GM19372 (cell line): Measurements from ENCODE around the gene SCAPER.

Experiments used
- ATAC-seq: cut with Tn5 transposase; IDR thresholded peaks from one replicate; pipeline ENCODE4 v1.9.1; 2021; ENCODE audit warnings: mild to moderate bottlenecking, low read depth, moderate library complexity; ENCODE audit not compliant: unreplicated experiment

The SCAPER gene

DNA sequence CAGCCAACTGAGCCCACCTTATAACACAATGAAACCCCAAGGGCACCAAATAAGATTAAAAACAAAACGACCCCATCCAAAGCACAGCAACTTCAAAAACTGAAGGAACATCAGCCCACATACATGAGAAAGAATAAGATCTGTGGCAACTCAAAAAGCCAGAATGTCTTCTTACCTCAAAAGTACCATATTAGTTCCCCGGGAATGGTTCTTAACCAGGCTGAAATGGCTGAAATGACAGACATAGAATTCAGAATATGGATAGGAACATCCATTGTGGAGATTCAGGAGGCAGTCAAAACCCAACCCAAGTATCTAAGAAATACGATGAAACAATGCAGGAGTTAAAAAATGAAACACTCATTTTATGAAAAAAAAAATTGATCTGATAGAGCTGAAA is 222.3 kb downstream of the SCAPER start:
- no peak for ATAC-seq

DNA sequence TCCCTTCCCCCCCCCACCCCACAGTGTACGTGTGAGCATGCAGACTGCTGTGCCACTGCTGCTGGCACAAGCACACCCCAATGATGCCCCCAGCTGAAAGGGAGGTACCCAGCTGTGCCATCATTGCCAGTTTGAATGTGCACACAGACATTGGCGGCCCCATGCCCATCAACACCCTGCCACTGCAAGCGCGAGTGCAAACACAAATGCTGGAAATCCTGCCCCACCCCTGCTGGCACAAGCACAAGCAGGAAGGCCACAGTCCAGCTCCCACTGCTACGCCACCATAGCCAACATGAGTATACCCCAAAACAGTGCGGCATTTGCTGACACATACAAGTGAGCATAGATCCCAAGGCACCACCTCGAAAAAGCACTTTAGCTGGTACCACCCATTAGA is 222.9 kb downstream of the SCAPER start:
- ATAC-seq = no peak

DNA sequence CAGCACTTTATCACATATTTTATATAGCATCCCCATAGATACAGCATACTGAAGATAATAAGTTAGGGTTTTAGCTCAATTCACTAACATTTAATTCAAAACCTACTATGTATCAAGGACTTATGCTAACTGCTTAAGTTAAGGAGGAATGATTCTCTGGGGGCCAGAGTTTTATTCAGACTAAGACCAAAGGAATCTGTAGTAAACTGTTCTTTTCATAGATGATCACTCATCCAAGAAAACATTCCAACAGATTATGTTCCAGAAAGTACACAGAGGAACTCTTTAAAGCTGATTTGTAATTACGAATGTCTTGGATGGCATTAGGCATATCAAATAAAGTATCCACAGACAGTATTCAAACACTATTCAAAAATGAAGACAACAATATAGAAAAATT is 226.4 kb downstream of the SCAPER start:
- ATAC-seq = no peak

DNA sequence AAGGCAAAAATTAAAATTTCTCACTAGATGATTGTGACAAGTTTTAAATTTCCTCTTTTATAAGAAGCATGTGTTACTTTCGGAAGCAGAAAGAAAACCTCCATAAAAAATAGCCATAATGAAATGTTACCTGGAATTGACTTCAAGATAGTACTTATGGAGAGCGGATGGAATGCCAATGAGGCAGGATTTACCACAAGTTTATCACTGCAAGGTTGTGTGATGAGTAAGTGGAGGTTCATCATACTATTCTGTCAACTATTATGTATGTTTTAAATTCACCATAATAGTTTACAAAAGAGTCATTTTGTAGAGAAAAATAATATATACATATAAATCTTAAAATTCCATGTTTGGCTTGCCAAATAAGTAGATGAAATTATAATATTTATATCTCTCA is 230.3 kb downstream of the SCAPER start:
- no peak for ATAC-seq

DNA sequence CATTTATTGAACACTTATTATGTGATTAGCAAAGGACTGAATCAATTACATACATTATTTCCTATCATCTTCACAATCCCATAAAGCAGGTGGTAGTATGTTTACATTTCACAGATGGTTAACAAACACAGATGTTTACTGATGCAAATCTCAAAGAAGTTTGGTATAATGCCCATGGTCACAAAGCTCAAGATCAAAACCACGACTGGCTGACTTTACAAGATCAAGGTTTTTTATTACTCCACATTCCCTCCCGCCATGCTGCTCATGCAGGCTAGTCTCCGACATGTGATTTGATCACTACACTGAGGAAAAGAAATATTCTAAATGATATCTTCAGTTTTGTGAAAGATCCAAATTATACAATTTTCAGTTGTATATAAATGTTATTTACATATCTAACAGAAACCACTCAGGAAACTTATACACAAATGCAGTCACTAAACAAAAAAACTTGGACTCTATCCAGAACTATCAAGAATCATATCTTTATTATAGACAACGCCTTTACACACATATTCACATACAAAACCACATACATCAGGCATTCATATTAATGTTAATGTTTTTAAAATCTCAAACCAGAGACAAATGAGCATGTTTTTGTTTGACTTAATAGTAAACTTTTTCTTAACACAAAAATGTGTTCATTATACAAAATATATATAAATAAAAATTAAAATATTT is 235.5 kb downstream of the SCAPER start:
- ATAC-seq = no peak

DNA sequence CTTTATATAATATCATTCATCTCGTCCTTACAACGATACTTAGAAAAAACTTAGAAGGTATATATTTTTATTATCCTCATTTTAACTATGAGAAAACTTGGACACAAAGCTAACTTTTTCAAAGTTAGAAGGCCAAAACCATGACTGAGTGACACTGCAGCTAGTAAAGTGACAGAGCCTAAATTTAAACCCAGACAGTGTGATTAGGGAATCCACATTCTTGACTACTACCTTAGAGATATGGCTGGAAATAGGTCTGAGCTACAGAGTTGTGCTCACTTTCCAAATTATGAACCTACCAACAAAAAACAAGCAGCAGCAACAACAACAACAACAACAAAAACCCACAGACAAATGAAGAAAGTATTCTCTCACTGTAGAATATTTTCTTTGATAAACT is 236.2 kb downstream of the SCAPER start:
- no peak for ATAC-seq

DNA sequence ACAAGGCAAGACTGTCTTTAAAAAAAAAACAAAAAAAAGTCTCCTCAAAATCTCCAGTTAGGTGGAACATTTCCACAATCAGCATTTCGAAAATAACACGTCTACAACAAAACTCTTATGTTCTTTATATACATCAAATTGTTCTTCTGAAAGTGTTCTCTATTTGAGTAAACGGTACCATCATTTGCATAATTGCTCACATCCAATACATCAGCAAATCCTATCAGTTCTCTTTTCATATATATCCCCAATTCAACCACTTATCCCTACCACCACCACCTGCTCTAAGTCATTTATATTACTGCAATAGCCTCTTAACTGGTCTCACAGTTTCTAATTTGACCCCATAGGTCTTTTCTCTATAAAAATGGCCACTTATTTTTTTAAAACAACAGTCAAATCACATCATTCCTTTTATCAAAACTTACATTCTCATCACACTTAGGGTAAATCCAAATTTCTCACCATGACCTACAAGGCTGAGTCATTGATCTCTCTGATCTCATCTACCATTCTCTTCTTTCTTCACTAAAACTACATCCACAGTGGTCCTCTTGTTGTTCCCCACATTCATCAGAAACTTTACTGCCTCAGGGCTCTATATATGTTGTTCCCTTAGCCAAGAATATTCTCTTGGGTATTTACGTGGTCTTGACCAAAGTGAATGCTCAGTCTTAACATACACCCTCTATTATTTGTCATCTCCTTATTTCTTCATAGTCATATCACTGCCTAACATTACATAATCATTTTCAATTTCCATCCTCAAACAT is 237.0 kb downstream of the SCAPER start:
- no peak for ATAC-seq

DNA sequence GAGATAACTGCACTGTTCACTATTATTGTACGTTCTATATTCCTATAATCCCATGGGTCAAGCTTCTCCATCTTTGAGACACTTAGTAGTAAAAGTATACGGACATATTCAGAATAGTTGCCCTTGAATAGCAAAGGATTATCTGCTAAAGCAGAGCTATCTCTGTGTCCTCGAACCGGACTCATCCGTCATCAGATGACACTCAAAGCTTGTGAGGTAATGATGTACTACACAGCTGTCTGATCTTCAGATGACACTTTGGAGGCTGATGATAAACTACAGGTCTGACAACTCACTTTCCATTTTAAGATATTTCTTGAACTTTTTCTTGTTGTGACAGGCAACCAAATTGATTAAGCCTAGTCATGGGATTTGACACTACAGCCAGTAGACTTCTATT is 240.2 kb downstream of the SCAPER start:
- ATAC-seq = no peak

DNA sequence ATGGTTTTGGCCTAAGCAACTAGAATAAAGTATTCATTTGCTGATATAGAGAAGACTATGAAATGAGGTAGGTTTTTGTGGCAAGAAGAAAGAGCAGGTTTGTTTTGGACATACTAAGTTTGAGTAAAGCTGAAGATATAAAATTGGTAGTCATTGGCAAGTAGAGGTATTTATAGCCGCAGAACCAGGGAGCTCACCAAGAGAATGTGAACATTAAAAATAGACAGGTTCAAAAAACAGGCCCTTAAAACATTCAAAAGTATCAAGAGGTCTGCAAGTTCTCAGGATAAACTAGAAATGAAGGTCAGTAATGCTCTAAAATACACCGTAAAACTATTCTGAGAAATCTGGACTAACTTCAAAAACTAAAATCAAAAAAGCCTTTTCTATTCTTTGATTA is 240.7 kb downstream of the SCAPER start:
- ATAC-seq = no peak

DNA sequence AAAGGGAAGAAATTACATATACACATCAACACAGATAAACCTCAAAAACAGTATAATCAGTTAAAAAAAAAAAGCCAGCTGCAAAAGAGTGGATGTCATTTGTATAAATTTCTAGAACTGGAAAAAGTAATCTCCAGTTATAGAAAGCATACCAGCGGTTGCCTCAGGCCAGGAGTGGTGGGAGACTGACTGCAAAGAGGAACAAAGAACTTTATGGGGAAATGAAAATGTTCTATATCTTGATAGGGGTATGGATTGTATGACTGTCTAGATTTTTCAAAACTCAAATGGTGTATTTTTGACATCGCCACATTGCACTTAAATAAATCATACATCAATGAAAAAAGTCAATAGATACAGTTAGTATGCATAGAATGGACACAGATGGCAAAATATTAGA is 241.6 kb downstream of the SCAPER start:
- no peak for ATAC-seq

DNA sequence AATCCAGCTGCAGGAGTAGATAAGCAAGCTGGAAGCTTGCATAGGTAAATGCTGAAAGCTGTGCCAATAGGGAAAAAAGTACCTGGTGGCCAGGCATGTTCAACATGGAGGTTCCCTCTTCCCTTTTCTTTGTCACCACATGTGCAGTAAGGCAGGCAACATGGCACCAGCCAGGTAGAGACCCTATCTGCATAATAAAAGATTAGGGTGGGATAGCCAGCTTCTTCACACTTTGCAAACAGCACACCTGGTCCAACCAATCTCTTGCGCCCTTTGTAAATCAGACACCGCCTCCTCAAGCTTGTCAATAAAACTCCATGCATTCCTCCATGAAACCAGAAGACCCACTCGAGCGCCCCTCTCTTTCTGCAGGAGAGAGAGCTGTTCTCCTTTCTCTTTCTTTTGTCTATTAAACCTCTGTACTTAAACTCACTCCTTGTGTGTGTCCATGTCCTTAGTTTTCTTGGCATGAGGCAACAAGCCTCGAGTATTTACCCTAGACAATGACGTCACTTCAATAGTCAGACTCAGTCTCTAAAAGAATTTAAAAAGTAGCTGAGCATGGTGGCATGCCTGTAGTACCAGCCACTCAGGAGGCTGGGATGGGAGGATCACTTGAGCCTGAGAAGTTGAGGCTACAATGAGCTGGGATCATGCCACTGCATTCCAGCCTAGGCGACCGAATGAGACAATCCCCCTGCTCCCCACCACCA is 256.3 kb downstream of the SCAPER start:
- no peak for ATAC-seq

DNA sequence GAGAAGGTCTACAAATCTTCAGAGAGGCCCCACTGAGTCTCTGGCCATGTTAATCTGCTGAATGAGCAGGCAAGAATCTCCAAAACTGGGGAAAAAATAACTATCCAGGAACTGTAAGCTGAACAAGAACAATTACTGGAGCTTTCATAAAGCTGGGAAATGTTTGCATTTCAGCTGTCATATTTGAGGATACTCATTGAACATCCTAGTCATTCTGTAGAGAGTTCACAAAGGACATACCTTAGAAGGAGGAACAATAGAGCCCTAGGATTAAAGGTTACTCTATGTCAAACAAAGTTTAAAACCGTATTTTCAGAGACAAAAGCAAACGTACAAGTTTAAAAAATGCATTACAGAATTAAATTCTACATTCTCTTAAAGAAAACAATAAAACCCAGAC is 257.5 kb downstream of the SCAPER start:
- no peak for ATAC-seq

DNA sequence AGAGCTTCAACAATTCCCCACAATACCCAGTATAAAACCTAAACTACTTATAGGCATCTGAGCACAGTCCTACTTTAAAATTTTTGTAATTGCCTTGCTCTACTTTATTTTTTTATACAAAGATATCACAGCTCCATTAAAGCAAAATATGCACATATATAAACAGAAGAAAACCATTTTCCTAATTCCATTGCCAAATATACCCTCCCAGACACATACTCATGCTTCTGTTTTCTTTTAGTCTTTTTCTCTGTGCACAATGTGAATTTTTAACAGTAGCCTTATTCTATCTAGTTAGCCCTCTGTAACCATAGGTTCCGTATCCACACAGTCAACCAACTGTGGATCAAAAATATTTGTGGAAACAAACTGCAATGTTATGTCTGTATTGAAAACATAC is 260.5 kb downstream of the SCAPER start:
- no peak for ATAC-seq

DNA sequence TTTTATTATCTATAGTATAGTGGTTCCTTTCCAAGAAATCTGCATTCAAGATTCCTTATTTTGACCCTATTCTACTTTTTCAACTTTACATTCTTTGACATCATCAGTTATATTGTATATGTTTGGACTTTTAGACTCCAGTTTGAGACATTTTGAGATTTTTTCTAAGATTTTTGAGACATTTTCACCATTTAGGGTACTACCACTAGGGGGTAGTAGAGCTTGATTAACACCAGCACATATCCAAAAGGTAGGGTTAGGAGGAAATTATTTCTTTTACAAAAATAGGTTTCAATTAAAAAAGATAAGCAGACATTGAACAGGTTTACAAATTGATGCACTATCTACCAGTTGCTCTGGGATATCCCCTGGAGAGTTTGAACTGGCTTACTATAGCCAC is 262.5 kb downstream of the SCAPER start:
- no peak for ATAC-seq

DNA sequence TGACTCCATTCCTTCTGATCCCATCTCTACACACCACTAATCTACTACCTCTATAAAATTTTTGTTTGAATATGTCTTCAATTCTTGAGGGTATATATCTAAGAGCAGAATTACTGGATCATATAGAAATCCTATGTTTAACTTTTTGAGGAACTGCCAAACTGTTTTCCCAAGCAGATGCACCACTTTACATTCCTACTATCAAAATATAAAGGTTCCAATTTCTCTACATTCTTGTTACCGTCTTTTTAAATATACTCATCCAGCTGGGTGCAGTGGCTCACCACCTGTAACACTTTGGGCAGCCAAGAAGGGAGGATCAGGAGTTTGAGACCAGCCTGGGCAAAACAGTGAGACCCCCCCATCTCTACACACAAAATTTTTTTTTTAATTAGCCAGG is 268.0 kb downstream of the SCAPER start:
- ATAC-seq = no peak

DNA sequence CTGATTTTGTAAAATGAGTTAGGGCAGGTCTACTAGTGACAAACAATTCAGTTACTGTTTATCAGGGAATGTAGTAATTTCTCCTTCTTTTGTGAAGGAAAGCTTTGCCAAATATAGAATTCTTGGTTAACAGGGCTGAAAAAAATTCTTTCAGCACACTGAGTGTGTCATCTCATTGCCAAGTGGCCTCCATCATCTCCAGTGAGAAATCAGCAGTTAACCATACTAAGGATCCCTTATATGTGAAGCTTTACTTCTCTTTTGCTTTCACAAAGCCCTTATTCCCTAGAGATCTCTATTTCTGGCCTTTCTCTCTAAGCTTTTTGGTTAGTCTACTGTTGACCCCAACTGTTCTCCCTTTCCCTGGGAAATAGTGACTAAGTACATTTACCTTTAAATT is 269.1 kb downstream of the SCAPER start:
- ATAC-seq = no peak

DNA sequence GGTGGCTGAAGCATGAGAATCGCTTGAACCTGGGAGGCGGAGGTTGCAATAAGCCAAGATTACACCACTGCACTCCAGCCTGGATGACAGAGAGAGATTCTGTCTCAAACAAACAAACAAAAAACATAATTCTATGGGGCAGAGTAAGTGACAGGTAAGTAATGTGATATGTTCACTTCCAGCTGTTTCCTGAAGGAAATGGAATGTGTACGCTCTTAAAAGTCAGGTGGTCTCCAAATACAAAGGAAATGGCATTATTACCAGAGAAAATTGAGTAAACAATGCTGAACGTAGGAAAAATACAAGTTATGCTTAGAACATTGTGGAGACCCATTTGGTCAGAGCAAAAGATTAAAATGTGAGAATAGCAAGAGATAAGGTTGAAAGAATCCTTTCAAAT is 278.5 kb downstream of the SCAPER start:
- no peak for ATAC-seq

DNA sequence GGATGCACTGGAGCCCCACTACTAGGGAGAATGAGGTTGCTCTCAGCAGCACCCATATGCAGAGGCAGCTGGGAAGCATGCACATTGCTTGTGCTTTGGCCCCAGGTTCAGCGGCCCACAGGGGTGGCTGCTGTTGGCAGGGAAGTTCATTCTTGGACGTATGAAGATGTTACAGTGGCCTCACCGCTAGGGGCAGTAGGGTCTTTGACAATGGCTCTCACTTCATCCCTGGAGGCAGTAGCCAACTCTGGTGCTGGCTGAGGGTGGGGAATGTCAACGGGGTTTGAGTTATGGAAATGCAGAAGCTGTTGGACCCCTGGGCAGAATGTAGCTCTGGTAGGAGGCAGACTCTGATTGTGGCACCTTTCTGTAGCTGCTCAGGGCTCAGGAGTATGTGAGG is 279.9 kb downstream of the SCAPER start:
- no peak for ATAC-seq

DNA sequence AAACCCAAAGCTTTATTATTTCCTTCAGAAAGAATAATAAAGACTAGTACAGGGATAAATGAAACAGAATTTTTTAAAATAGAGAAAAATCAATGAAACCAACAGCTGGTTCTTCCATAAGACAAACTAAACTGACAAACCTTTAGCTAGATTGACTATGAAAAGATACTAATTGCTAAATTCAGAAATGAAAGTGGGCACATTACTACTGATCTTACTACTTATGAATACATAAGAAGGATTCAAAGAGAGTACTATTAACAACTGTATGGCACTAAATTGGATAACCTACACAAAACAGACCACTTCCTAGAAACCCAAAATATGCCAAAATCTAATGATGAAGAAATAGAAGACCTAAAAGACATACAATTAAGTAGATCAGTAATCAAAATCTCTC is 290.4 kb downstream of the SCAPER start:
- ATAC-seq = no peak

DNA sequence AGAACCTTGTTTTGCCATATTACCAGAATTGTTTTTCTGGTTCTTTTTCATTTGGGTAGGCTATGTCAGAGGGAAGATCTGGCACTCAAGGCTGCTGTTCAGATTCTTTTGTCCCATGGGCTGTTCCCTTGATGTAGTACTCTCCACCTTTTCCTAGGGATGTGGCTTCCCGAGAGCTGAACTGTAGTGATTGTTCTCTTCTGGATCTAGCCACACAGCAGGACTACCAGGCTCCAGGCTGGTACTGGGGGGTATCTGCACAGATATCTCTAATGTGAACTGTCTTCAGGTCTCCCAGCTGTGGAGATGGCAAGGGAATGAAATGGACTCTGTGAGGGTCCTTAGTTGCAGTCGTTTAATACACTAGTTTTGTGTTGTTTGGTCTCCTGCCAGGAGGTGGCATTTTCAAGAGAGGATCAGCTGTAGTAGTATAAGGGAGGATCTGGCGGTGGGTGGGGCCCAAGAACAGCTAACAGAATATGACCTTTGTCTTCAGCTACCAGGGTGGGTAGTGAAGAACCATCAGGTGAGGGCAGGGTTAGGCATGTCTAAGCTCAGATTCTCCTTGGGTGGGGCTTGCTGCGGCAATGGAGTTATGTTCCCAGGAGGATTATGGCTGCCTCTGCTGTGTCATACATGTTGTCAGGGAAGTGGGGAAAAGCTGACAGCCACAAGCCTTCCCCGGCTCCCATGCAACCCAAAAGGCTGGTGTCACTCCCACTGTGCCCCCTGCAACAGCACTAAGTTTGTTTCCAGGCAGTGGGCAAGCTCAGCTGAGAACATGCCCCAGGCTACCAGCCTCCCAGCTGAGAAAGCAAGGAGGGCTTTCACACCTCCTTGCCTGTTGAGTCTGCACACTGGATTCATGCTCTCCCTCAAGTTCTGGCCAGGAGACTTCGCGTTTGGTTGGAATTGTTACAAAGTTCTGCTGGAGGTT is 316.1 kb downstream of the SCAPER start:
- ATAC-seq = no peak

DNA sequence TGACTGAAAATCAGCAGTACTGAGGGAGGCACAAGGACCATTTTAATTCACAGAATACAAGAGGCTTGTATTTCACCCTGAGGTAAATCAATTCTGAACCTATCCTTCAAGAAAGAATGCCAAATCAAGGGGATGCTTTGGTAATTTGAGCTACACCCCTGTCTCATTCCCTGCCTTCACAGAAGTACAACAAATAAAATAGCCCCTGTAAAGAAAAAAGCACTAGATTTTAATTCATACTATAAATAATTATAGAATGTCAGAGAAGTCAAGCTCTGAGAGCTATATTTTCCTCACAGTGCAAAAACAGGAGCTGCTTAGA is 319.6 kb downstream of the SCAPER start:
- ATAC-seq = no peak
